ENCODE measurements around the gene PHOSPHO2. TPM values are rescaled to one million over a fixed set of nuclear protein-coding genes. Genes with fewer than 3 reads are reported as not detected.
"Not testable (repeated sequence)": the region's sequence is repeated elsewhere in the genome, so short reads cannot be mapped to it uniquely, and the experiment has no call there.

Gene PHOSPHO2
- total RNA-seq, 4 donors from 2014 or later: 12.1 to 20.0 (median 13.2) TPM

GRCh38 chr2:169683054-169683424, 11.2 kb upstream of the PHOSPHO2 start:
- Histone ChIP-seq H3K27me3 (no peaks in the 10 kb centered on the region), H3K36me3 (no peaks in the 10 kb centered on the region), H3K4me1 (no peaks in the 10 kb centered on the region), H3K9me3 (no peaks in the 10 kb centered on the region), H3K27ac (no peak overlapping the region), H3K4me3 (replicated peaks in 1 of 3) (no peak overlapping the region)
- intact Hi-C loops (cut with DNase I): no loop called here
- WGBS, 2 donors: 48 to 69% methylated on average over 3 of the region's 3 CpGs
- DNase-seq: no peak
- TF ChIP-seq POLR2A (IDR thresholded peaks at IDR 0.05) (no peak), CTCF (IDR thresholded peaks at IDR 0.05) (no peak)

- Histone ChIP-seq H3K36me3 (no peaks in the 10 kb centered on the region), H3K4me3 (replicated peaks in 1 of 3) (no peak overlapping the region), H3K4me1 (no peaks in the 10 kb centered on the region), H3K9me3 (no peaks in the 10 kb centered on the region), H3K27me3 (no peaks in the 10 kb centered on the region), H3K27ac (no peak overlapping the region)
- WGBS, 2 donors: 60 to 63% methylated on average over 3 of the region's 3 CpGs
- DNase-seq: peak in 1 of 2 donors; percentile 9
- TF ChIP-seq POLR2A (IDR thresholded peaks at IDR 0.05) (no peak), CTCF (IDR thresholded peaks at IDR 0.05) (no peak)
- intact Hi-C loops (cut with DNase I): no loop called here
These were observed 10.7 kb upstream of the PHOSPHO2 start for GRCh38 chr2:169683425-169684134.

GRCh38 chr2:169684135-169684565, 10.1 kb upstream of the PHOSPHO2 start:
- H3K36me3 ChIP-seq: no peaks in the 10 kb centered on the region
- no peak overlapping the region for H3K4me3 ChIP-seq (replicated peaks in 1 of 3)
- intact Hi-C loops (cut with DNase I): no loop called here
- no peaks in the 10 kb centered on the region for H3K27me3 ChIP-seq
- H3K27ac ChIP-seq: no peak overlapping the region
- DNase-seq: no peak
- H3K4me1 ChIP-seq: no peaks in the 10 kb centered on the region
- no peaks in the 10 kb centered on the region for H3K9me3 ChIP-seq
- 65 to 76% methylated on average over 3 of the region's 3 CpGs for WGBS, 2 donors
- TF ChIP-seq CTCF (IDR thresholded peaks at IDR 0.05) (no peak), POLR2A (IDR thresholded peaks at IDR 0.05) (no peak)

GRCh38 chr2:169684712-169685111, 9.6 kb upstream of the PHOSPHO2 start:
- H3K4me1 ChIP-seq; intact Hi-C loops (cut with DNase I); H3K27ac ChIP-seq; H3K36me3 ChIP-seq; H3K9me3 ChIP-seq; H3K4me3 ChIP-seq (replicated peaks in 1 of 3); DNase-seq; H3K27me3 ChIP-seq: not testable (repeated sequence)
- WGBS, 2 donors: 90 to 98% methylated on average over 2 of the region's 2 CpGs

- intact Hi-C loops (cut with DNase I); H3K4me1 ChIP-seq; H3K4me3 ChIP-seq (replicated peaks in 1 of 3); H3K27ac ChIP-seq; H3K36me3 ChIP-seq; DNase-seq; H3K9me3 ChIP-seq; H3K27me3 ChIP-seq: not testable (repeated sequence)
- 89 to 90% methylated on average over 4 of the region's 4 CpGs for WGBS, 2 donors
These were observed 7.4 kb upstream of the PHOSPHO2 start for GRCh38 chr2:169686825-169687224.

- H3K36me3 ChIP-seq; H3K9me3 ChIP-seq; H3K4me1 ChIP-seq; intact Hi-C loops (cut with DNase I); H3K27me3 ChIP-seq; DNase-seq; H3K4me3 ChIP-seq (replicated peaks in 1 of 3); H3K27ac ChIP-seq: not testable (repeated sequence)
These were observed 6.3 kb upstream of the PHOSPHO2 start for GRCh38 chr2:169687943-169688342.

Measured in thyroid gland (tissue), 4 donors.